Kidney (tissue), 14 donors: ENCODE measurements around the gene TCF23. TPM values are rescaled to one million over a fixed set of nuclear protein-coding genes. Genes with fewer than 3 reads are reported as not detected.
"Not testable (repeated sequence)": the region's sequence is repeated elsewhere in the genome, so short reads cannot be mapped to it uniquely, and the experiment has no call there.

Experiments
- DNase-seq, 5 donors: peaks; one replicate each; pipeline ENCODE4 v3.0.0-alpha.2; 2013 to 2020
- FAIRE-seq: peaks from 2 replicates; lab custom pipeline; 2012; peaks lifted over from hg19 to GRCh38; lab: Jason Lieb, UNC
- H3K27ac ChIP-seq, 2 donors: one replicate each; pipeline ENCODE4 v1.7.0; 2013; ENCODE audit warnings: low read depth in 2 of 2, low read length in 2 of 2, inconsistent platforms in 1 of 2
- H3K27me3 ChIP-seq: one replicate; pipeline ENCODE4 v1.7.1; 2013; ENCODE audit warnings: low read length, inconsistent platforms; ENCODE audit not compliant: control insufficient read depth, insufficient read depth
- H3K36me3 ChIP-seq, 3 donors: one replicate each; pipeline versions ENCODE4 v1.7.0 to v1.7.1; 2013; ENCODE audit warnings: low read length in 3 of 3, control low read depth in 1 of 3, inconsistent platforms in 1 of 3; ENCODE audit not compliant: insufficient read depth in 3 of 3, control insufficient read depth in 2 of 3
- H3K4me1 ChIP-seq, 3 donors: one replicate each; pipeline versions ENCODE4 v1.7.0 to v1.7.1; 2013; ENCODE audit warnings: low read length in 3 of 3, inconsistent platforms in 1 of 3, low read depth in 1 of 3; ENCODE audit not compliant: control insufficient read depth in 2 of 3, insufficient read depth in 2 of 3
- H3K4me3 ChIP-seq, 3 donors: one replicate each; pipeline versions ENCODE4 v1.7.0 to v1.8.1; 2013; ENCODE audit warnings: low read length in 3 of 3, control low read depth in 1 of 3, inconsistent platforms in 1 of 3
- H3K9ac ChIP-seq, 3 donors: one replicate each; pipeline versions ENCODE4 v1.7.0 to v1.7.1; 2013; ENCODE audit warnings: low read length in 3 of 3, control low read depth in 1 of 3, inconsistent platforms in 1 of 3
- H3K9me3 ChIP-seq, 3 donors: one replicate each; pipeline versions ENCODE4 v1.7.0 to v1.7.1; 2013; ENCODE audit warnings: low read length in 3 of 3, control low read depth in 1 of 3, inconsistent platforms in 1 of 3; ENCODE audit not compliant: control insufficient read depth in 2 of 3, insufficient read depth in 1 of 3
- intact Hi-C: fragments of 100-400 bp; cut with DNase I; formaldehyde crosslinking; loops from one replicate; pipeline ENCODE4 v1.11.1; 2022
- polyA plus RNA-seq: library from polyadenylated mRNA; stranded (reverse); fragments of 350-450 nt; fragmentation: Illumina TruSeq; extraction: RNeasy Lipid Tissue Mini Kit (QIAGEN cat#74804); gene quantifications from one replicate; pipeline ENCODE4 v1.2.3, GENCODE V29; 2014; ENCODE audit warnings: low read depth, low replicate concordance; ENCODE audit not compliant: insufficient read depth
- total RNA-seq: library from RNA; stranded (reverse); fragmentation: NEBNext Ultra II Directional; extraction: Animal tissue kit (Norgen Biotek cat#: 25700); gene quantifications from one replicate; pipeline ENCODE4 v1.2.1, GENCODE V29; 2021
- TF ChIP-seq, protein P1 (sequence below): IDR thresholded peaks from 3 replicates; pipeline ENCODE4 v1.5.1; 2012; ENCODE audit warnings: mild to moderate bottlenecking, moderate library complexity, borderline replicate concordance; ENCODE audit not compliant: insufficient read depth; ENCODE audit errors: extremely low read depth
- donor health status: control.
- donor health status: control.
- donor health status: control.
- donor health status: control.
- donor health status: control.
- donor health status: DM: yes; HTN: yes; CAD: no.
- donor health status: Normal renal cell carcinoma (clear cell type).

TCF23 gene
- total and polyA plus RNA-seq, 2 donors from 2014 or later: 0.38 TPM; not detected in 1

DNA sequence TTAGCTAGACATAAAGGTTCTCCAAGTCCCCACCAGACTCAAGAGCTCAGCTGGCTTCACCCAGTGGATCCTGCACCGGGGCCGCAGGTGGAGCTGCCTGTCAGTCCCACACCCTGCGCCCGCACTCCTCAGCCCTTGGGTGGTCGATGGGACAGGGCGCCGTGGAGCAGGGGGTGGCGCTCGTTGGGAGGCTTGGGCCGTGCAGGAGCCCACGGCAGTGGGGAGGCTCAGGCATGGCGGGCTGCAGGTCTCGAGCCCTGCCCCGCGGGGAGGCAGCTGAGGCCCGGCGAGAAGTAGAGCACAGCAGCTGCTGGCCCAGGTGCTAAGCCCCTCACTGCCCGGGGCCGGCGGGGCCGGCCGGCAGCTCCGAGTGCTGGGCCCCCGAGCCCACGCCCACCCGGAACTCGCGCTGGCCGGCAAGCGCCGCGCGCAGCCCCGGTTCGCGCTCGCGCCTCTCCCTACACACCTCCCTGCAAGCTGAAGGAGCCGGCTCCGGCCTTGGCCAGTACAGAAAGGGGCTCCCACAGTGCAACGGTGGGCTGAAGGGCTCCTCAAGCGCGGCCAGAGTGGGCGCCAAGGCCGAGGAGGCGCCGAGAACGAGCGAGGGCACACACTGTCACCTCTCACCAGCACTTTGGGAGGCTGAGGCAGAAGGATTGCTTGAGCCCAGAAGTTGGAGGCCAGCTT is 37.3 kb upstream of the TCF23 start:
- H3K36me3 ChIP-seq, H3K4me3 ChIP-seq, H3K9me3 ChIP-seq, H3K4me1 ChIP-seq, FAIRE-seq, H3K27ac ChIP-seq, intact Hi-C loops, H3K9ac ChIP-seq, H3K27me3 ChIP-seq: not testable (repeated sequence)
- peak in 1 of 5 donors; percentile 59 for DNase-seq

- DNase-seq (no peak), FAIRE-seq (no peak)
- Histone ChIP-seq H3K4me1 (peaks cover 0 to 9% (median 0%) of the 10 kb centered on the region in 3 donors), H3K27me3 (peaks cover 7% of the 10 kb centered on the region), H3K9me3 (peaks cover 0 to 1% (median 0%) of the 10 kb centered on the region in 3 donors), H3K27ac (no peak overlapping the region), H3K4me3 (no peak overlapping the region), H3K36me3 (no peaks in the 10 kb centered on the region), H3K9ac (no peak overlapping the region)
- TF ChIP-seq, protein P1, sequence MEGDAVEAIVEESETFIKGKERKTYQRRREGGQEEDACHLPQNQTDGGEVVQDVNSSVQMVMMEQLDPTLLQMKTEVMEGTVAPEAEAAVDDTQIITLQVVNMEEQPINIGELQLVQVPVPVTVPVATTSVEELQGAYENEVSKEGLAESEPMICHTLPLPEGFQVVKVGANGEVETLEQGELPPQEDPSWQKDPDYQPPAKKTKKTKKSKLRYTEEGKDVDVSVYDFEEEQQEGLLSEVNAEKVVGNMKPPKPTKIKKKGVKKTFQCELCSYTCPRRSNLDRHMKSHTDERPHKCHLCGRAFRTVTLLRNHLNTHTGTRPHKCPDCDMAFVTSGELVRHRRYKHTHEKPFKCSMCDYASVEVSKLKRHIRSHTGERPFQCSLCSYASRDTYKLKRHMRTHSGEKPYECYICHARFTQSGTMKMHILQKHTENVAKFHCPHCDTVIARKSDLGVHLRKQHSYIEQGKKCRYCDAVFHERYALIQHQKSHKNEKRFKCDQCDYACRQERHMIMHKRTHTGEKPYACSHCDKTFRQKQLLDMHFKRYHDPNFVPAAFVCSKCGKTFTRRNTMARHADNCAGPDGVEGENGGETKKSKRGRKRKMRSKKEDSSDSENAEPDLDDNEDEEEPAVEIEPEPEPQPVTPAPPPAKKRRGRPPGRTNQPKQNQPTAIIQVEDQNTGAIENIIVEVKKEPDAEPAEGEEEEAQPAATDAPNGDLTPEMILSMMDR: no peak
- intact Hi-C loops: no loop called here
Measured at GRCh38 chr2:27115519-27115918, 33.3 kb upstream of the TCF23 start.

DNA sequence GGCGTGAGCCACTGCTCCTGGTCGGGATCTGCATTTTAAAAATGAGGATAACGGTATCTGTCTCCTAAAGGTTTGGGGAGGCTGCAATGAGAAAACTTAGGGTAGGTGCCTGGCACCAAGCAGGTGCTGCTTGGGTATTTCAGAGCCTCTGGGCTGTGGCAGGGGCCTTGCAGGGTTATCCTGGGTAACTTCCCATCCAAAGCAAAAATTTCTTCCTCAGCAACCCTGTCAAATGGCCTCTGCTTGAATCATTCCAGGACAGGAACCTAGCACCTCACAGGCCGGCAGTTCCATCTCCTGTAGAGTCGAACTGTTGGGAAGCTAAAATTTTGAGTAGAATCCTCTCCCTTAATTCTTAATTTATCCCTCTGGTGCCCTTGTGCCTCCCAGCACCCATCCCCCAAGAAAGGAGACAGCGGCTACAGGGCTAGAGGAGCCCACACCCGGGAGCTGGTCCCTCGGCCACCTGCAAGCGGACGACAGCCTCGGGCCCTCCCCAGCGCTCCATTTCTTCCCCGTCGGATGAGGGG is 30.7 kb upstream of the TCF23 start:
- H3K9me3 ChIP-seq: peaks cover 0 to 1% (median 0%) of the 10 kb centered on the region in 3 donors
- no peak overlapping the region for H3K27ac ChIP-seq
- TF ChIP-seq, protein P1: no peak
- FAIRE-seq (no peak), DNase-seq (no peak)
- H3K36me3 ChIP-seq: no peaks in the 10 kb centered on the region
- peaks cover 0 to 9% (median 0%) of the 10 kb centered on the region in 3 donors for H3K4me1 ChIP-seq
- H3K4me3 ChIP-seq: no peak overlapping the region
- peaks cover 7% of the 10 kb centered on the region for H3K27me3 ChIP-seq
- intact Hi-C loops: no loop called here
- H3K9ac ChIP-seq: no peak overlapping the region

DNA sequence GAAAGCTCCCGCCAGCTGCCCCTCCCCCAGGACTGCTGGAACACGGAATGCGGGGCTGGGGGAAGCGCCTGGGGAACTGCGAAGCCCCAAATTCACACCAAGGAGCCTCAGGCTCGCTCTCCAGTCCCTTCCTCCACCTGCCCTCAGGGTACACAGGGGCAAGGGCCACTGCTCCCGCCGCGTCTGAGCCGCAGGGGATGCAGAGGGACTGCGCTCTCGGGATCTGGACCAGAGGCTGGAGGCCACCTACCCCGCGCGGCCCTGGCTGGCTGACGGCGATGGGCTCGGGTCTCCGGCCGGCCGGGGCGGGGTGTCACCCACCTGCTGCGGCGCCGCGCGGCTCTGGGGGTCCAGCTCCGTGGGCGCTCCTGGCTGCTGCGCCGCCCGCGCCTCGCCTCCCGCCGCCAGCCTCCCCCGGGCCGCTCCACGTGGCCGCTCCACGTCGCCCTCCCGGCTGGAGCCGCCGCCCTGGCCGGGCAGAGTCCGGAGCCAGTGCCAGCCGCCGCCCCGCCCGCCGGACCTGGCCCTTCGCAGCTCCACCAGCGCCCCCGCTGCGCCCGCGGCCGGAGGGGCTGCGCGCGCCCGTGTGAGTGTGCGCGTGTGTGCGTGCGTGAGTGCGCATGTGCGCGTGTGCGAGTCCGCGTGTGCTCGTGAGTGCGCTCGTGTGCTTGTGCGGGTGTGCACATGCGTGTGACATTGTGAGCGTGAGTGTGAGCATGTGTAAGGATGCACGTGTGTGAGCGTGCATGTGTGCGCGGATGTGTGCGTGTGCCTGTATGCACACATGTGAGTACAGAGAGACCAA is 30.1 kb upstream of the TCF23 start, which contains the start of gene CGREF1:
TSS of gene CGREF1 (minus strand) at position 604 of the 805 bp plus-strand sequence. CDS start 14,762 bp downstream, outside the sequence.
- TF ChIP-seq, protein P1: no peak
- Histone ChIP-seq H3K9ac (peak within 1 kb of the TSS in 1 of 3 donors; percentile 36), H3K4me1 (peaks cover 0 to 11% (median 0%) of the 10 kb centered on the region in 3 donors), H3K36me3 (no peaks in the 10 kb centered on the region), H3K4me3 (peak within 1 kb of the TSS; percentile 61 to 71 (median 68)), H3K9me3 (peaks cover 0 to 1% (median 0%) of the 10 kb centered on the region in 3 donors), H3K27me3 (peaks cover 7% of the 10 kb centered on the region), H3K27ac (no peak within 1 kb of the TSS)
- FAIRE-seq: no peak
- DNase-seq: peak in 2 of 5 donors; percentile 23 to 37
- intact Hi-C loops: no loop called here

DNA sequence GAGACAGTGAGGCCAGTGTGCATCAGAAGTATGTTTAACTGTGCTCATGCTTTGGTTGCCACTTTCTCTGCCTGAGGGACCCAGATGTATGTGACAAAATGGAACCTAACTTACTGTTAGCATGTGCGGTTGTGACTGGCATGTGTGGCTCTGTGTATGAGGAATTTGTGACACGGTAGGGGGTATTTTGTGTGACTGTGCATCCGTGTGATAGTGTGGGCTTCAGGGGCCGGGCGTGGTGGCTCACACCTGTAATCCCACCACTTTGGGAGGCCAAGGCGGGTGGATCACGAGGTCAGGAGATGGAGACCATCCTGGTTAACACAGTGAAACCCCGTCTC is 29.5 kb upstream of the TCF23 start:
- H3K4me3 ChIP-seq: peak overlapping the region; percentile 61 to 71 (median 68)
- intact Hi-C loops, H3K9me3 ChIP-seq, H3K27ac ChIP-seq, H3K36me3 ChIP-seq, H3K27me3 ChIP-seq, FAIRE-seq, DNase-seq: not testable (repeated sequence)
- H3K4me1 ChIP-seq: peaks cover 0 to 15% (median 0%) of the 10 kb centered on the region in 3 donors
- peak overlapping the region in 1 of 3 donors; percentile 36 for H3K9ac ChIP-seq
